ENCODE data around the gene BGLAP.

- no peak for TF ChIP-seq CTCF (IDR thresholded peaks at IDR 0.05; ENCODE audit: insufficient read depth, low read depth, low read length)
- no peak for TF ChIP-seq EZH2 (IDR thresholded peaks at IDR 0.05; ENCODE audit: insufficient read depth, low read length)
Measured at GRCh38 chr1:156221986-156222692, 19.8 kb upstream of the BGLAP start.
